CD1c-positive myeloid dendritic cell (primary cell): ENCODE data around the gene ATG2B.

Experiments
- DNase-seq: peaks from one replicate; pipeline ENCODE4 v3.0.0-alpha.2; 2016; ENCODE audit errors: extremely low spot score

The ATG2B gene

DNA sequence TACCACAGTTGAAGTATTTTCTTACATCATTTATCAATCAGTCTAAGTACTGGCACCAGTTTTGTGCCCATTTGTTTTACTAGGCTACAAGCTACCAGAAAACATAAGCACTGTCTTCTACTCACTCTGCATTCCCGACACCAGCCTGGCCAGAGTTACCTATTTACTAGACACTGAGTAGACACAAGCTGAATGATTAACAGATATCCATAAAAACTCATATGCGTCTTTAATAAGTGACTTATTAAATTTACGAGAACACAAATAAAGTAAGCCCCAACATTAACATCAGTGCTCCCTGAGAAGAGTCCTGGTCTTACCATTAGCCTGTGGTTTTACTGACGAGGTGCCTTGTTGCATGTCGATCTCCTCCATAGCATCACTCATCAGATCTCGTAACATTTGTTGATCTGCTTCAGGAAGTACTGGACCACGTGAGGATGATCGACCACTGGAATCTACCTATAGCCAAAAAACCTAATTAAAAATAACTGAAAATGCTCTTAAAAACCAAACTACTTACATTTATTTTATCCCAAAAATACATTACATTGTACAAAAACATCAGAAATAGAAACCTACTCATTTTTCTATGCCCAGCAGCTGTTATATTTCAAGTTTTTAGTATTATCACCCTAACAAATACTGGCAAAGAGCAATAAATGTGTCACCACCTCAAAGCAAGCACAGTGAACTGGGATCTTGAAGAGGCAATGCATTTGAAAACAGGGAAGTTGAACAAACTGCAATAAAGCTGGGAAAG, 53.8 kb downstream of the ATG2B start:
- DNase-seq, result no peak

DNA sequence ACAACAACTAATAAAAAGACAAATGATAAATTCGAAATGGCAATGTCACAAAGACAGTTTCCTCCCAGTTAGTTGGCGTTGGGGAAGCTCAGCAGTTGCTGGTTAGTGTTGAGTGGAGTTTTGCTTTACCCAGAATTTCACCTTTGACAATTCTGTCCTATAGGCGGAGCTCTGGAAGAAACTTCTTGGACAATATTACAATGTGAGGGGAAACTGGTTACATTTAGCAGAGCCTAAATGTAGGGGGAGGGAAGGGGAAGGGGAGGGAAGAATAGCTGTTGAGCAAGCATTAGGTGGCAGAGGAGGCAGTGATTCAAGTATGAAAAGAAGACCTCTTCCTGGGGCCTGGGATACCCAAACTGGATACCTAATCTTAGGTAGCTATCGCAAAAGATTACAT, 55.7 kb downstream of the ATG2B start:
- DNase-seq, result no peak

DNA sequence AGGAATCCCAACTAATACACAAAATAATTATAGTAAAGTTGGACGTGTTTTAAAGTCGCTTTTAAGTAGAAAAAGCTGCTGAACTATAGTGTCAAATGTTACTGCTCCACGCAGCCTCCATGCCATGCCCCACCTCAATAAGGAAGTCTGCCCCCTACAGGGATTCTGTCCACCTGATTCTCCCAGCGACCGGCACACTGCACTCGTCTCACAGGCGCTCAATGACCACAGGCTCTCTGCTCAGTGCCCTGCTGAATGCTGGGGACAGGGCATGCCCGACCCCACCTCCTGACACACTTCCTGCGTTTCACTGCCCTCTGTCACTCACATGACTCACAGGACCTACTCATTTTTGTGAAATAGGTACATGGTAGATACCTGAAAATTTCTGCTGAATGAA, 58.2 kb downstream of the ATG2B start:
- DNase-seq, result no peak

DNA sequence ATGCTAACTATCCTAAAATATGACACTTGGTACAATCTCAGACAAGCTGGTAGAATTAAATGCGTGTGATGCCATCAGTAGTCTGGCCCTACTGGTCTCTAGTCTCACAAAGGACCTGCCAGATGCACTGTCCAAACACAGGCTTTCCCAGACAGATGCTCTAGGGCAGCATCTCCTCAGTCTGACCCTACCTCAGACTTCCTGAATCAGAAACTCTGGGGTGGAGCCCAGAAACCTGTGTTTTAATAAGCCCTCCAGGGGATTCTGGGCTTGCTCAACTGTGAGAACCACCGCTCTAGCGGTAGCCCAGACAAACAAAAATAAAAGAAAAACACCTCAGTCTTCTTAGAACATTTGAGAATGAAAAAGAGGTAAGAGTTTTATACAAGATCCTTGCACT, 59.2 kb downstream of the ATG2B start:
- no peak for DNase-seq

DNA sequence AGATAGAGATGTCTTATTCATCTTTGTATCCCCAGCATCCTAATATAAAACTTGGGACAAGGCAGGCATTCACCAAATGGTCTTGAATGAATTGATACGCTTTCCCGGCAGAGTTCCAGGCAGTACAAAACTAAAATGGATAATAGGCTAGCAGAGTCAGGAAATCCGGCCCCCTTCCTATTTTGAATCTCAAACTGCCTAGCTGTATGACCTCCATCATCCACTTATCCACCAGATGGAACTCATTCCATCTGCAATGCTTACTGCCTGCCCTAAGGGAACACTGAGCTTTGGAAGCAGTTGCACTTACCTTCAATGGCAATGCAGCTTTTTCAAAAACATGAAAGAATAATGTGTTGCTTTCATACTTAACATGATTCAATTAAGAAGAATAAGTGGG, 63.7 kb downstream of the ATG2B start:
- DNase-seq, result no peak

DNA sequence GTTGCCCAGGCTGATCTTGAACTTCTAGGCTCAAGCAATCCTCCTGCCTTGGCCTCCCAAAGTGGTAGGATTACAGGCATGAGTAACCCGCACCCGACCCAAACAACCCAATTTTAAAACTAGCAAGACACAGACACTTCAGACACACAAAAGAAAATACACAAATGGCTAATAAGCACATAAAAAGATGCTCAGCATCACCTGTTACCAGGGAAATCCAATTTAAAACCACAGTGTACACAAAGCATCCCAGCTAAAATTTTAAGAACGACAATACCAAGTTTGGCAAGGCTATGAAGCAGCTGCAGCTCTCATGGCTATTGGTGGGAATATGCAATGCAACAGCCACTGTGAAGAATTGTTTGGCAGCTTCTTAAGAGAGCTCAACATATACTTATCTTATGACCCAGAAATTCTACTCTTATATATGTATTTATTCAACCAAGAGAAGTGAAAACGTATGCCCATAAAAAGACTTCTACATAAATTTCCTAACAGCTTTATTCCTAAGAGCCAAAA, 65.1 kb downstream of the ATG2B start:
- DNase-seq, result no peak

DNA sequence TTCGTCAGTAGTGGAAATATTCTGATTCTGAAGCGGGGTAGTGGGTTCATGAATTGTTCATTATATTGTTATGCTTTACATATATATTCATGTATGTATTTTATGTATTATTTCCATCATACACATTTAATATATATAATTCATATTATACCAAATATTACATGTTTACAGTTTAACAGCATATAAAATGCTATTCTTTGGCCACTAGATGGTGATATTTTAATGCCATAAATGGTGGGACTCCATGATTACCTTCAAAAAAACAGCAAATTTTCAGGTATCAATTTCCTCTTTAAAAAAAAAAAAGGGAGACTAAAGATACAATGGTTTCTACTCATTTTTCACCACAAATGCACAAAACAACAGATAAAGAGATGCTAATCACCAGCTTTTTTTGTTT, 66.1 kb downstream of the ATG2B start:
- DNase-seq, result peak; percentile 27

DNA sequence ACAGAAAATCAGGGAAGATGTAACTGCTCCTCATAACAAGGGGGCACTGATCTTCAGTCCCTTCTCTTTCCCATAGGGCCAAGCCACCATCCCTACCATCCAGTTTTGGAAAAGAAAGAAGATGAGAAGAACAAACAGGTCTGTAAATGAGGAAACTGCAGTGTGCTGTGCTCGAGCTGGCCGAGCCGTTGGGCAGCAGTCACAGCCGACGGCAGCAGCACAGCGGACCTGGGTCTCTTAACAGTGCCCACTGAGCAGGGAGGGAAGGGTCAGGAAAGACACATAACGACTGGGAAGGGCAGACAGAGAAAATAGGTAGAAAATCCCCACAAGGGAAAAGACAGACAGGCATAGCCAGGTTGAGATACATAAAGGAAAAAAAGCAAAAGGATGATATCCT, 68.9 kb downstream of the ATG2B start:
- DNase-seq, result no peak

DNA sequence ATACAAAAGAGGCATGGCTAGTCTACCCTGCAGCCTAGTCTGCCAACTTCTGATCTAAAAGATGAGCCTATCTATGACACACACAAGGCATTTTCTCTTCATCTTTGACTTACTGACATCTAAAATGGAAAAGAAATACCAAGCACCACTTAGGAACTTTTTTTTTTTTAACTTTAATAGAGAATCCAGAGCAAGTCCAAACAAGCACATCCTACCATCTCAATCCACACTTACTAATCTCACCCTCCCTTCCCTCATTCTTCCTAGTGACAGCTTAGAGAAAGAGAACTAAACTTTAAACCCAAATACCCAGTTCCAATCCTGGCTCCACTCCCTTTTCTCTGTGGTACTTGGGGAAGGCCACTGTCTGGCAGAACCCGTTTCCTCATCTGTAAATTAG, 75.3 kb downstream of the ATG2B start:
- no peak for DNase-seq

DNA sequence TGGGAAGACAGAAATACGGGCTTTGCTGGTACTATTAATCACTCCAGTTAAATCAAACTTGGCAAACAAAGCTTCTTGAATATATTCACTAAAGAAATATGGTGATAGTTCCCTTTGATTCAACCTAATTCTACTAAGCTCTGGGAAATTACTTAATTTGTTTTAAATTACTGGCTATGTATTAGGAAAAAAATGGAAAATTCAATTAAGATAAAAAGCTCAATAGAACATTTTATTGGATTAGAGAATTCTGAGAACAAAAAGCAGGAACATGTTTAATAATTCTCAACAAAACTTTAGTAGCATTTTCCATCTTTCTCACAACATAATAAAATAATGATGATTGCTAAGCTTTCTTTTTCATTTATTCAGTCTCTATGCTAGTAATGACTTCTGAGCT, 76.9 kb downstream of the ATG2B start:
- DNase-seq, result no peak

DNA sequence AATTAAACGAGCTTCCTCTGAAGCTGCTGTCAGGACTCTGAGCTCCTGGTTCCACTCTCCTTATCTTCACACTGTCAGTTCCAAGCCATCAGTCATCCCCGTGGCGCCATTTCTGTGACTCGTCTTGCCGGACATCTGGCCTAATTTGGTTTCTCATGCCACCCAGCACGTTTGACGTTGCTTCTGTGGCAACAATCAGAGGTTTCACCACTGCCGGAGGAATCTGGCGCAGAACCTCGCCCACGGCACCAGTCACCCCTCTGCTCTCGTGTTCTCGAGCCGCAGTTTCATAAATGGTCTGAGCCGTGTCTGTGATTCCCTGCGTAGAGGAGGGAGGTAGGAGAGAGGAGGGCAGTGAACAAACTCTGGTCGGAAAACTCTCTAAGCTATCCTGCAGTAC, 77.5 kb downstream of the ATG2B start:
- no peak for DNase-seq

DNA sequence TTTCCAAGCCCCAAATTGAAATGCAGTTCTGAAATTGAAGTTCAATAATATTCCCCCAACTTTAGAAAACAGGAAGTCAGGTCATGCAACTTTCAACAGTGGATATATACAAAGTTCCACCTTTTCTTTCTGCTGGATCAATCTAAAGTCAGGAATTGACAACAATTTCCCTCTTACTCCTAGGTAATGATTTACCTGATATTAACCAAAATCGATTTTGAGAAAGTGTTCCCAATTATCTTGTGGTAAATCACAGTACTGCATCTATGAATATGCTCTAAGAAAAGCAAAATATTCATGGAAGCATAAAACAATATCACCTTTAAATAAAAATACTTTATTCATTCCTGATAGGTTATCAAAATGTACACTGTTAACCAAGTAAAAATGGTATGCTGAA, 78.7 kb downstream of the ATG2B start:
- DNase-seq, result no peak

DNA sequence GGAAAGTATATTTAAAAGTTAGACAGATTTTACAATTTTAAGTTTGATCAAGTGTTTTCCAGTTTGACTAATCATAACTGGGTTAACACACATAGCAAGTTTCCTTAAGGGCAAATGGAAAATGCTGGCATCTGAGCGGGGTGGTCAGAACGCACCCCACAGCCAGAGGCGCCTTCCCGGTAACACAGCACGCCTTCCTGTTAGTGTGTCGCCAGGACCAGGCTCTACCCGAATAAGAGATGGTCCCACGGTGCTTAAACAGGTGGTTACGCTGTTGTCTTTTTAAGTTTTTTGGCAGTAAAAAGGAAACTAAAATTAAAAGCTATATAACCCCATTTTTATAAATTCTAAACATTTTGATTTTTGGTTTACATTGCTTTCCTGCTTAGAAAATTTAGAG, 79.1 kb downstream of the ATG2B start:
- DNase-seq, result no peak

DNA sequence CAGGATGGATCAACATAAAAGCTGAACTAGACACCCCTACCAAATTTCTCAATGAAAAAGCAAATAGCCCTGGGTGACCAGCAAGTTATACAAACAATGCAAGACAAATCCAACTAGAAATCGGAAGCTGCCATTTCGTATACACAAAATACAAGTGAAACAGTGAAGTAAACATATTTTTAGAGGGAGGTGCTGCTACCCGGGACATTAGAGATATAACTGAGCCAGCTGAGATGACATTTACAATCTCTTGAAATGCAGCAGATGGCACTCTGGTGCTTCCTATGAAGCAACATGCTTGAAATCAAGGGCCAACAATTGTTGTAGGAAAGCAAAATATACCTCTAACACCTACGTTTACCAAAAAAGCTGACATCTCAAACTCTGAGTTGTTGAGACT, 81.7 kb downstream of the ATG2B start:
- no peak for DNase-seq

DNA sequence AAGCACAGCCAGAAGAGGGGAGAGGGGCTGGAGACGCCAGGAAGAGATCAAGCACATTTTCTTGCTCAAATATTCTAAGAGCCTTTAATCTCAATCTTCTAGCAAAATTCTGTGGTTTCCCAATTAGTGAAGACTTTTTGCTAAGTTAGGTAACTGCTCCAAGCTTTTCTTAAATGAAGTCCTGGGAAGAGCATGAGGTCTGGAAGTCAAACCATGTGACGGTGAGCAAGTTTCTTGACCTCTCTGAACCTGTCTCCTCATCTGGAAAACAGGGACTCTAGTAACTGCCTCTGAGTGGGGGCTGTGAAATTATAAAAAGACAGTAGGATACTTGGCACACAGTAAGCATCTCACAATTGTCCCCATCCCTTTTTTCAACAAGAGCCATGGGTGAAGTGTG, 83.0 kb downstream of the ATG2B start:
- DNase-seq, result no peak

DNA sequence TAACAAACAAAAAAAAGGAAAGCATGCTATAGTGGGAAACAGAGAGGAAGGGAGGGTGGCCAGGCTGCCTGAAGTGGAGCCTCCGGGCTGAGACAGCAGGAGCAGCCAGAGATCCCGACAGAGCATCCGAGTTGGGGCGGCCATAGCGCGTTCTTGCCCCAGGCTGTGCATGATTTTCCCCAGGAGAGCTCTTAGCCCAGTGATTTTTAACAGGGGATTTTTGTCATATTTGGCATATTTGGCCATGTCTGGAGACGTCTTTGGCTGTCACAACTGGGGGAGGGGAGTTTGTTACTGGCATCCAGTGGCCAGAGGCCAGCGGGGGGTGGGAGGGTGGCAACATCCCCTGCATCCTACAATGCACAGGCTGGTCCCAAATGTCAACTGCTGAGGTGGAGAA, 83.6 kb downstream of the ATG2B start:
- no peak for DNase-seq

DNA sequence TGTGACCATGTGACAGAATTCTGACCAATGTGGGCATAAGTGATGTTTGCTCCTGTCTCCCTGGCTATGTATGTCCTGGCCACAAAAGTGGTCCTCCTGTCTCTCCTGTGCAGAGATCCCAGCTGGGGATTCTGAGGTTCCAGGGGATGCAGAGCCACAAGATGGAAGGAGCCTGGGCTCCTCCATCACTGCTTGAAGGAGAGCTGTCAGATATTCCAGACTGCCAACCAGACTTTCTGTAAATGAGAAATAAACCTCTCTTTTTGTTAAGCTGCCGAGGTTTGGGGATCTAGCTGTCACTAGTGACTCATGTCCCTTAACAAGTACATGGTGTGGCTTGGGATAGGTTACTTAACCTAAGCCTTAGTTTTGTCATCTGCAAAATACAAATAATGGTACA, 85.3 kb downstream of the ATG2B start:
- DNase-seq, result no peak

DNA sequence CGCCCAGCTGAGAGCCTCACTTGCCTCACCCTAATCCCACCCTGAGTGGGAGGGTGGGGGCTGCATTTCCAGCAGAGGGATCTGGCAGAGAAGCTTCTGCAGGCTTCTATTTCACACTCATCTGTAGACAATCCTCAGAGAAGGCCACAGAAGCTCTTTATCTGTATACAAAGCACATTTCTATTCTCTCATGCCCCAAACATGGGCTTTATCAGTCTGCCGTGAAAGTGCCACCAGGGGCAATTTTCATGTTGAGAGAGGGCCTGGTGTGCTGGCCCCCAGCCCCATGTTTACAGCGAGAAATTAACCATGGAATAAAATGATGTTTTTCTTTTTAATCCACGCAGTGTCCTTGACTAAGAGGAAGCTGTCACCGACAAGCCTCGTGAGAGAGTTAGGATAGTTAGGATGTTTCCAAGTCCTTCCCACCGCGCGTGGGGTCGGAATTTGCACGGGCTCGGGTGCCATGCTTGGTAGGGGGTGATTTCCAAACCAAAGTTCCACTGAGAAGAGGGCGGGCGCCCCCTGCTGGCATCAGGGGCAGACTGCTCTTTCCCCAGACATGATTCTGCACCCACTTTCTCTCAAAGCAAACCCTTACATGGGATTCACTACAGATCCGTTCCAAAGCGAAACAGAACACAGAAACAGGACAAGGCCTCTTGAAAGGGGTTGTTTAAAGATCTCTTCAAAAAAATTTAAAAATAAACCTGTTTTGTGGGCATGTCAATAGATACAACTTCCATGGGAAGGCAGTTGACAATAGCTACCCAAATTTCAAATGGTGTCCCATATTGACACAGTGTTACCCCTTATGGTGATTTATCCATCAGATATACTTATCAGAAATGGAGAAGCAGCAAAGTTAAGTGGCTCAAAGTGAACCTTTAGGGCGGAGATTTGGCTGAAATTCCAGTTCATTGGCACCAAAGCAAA, 87.7 kb downstream of the ATG2B start:
- DNase-seq, result peak; percentile 62

DNA sequence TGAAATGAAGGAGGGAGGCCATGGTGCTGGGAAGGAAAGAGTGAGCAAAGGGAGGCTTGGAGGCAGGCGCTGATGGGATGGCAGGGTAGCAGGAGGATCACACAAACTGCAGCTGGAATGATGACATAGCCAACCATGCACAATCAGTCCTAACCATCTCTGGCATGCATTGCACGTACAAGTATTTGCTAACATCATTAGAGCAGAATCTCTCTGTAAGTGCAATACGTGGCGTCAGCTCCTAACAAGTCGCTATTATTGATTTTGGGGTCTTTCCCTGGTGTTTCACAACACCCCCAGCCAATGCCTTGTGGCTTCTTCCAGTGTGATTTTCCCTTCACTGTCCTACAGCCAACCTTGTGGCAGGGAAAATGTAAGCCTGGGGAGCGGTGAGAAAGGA, 88.6 kb downstream of the ATG2B start:
- no peak for DNase-seq

DNA sequence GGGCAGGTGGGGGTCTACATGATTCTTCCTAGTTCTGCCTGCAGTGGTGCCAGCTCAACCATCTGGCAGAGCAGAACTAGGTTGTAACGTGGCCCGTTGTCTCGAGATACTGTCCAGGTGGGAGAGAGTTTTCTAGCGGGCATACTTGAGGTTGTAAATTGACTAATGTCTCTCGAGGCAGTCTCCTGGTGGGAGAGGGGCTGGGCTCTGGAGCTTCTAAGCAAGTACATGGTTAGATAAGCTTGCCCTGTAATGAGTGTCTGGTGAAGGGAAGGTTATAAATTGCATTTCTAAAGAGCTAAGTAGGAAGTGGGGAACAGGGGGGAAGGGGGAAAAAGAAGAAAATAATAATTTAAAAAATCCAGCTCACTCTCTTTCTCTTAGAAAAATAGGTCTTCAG, 89.0 kb downstream of the ATG2B start:
- DNase-seq, result no peak

DNA sequence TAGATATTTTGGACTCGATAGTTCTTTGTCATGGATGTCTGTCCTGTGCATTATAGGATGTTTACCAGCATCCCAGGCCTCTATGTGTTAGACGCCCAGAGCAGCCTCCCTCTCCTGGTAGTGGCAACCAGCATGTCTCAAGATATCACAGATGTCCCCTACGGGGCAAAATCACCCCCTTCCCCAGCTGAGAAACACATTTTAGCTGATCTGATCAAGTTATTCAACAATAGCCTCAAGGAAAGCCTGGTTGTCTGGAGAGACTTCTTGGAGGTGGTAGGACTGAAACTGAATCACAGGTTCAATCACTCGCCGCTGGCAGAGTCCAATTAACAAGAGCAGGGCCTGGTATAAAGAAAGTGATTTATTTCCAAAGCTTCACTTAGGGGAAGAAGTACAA, 89.5 kb downstream of the ATG2B start:
- no peak for DNase-seq

DNA sequence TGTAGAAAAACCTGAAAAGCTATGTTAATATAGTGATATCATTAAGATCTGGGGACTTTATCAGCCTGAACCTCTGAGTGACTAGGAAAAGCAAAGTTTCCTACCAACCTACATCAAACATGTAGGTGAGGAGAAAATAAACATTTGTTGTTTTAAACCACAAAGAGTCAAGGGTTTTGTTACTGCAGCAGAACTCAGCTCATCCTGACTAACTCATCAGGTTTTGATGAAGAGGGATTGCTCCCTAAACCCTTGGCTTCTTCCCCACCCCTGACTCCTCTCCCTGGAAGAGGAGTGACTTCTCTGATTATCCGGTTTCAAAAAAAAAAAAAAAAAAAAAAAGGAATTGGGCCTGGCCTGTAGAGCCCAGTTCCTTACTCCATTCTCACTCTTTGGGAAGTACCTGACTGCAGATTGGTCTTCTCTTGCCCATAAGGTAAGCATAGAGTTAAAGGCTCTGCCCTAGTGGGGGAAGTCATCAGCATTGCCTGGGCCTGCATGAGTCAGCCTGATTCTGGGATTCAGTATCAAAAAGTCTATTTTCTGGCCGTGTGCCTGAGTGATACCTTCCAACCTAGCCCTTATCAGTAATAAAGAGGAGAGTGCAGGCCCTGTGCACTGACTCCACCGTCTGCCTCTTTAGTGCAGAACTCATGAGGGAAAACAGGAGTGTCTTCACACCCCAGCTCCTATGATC, 90.2 kb downstream of the ATG2B start:
- DNase-seq, result no peak

DNA sequence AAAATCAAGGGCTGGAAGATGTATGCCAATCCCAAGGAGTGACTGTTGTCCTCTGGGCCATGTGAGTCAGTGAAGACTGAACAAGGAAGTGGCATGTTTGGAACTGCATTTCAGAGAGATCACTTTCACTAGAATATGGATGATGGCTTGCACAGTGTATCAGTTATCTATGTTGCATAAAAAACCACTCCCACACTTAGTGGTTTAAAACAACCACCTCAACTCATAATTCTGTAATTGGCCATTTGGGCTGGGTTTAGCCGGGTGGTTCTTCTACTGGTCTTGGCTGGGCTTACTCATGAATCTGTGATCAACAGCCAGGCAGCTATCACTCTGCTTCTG, 91.7 kb downstream of the ATG2B start:
- no peak for DNase-seq
